ENCODE results near the gene L3MBTL2.
A peak's percentile ranks its signal among the peaks of the same experiment; 100 is the strongest.

L3MBTL2 gene

DNA sequence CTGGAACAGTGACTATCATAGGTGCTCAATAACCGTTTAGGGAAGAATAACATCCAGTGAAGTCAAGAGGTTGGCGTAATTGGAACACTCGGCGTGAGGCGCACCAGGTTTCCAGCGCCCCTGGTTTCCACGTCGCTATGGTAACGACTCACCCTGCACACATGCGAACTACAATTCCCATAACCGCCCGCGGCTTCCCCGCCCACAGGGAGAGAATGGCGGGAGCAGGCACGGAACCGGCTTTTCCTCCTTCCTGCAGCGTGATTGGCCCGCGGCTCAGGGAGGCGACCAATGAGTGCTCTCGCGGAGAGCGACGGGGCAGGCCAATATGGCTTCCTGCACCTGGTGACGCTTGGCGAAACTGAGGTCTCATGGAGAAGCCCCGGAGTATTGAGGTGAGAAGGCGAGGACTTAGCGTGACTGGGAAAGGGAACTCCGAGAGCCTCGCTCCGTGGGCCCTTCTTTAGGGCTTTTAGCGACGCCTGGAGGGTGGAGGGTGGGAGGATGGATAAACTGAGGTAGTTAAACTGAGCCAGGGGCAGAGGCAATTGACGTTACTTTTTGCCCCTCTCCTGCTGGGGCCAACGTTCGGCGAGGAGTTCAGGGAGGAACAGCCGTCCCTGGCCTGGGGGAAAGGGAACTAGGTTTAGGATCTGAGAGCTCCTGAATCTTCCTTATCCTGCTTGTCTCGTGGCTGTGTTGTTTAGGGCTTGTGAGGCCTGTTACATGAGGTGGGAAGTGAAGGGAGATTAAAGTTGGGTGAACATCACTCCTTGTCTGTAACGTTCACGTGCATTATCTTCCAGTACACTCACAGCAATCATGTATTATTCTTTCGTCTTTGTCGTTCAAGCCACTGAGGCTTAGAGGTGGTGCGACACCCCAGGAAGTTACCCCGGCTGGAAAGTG is at the start of gene L3MBTL2:
Gene L3MBTL2 (plus strand): TSS at position 321 of the 909 bp plus-strand sequence. CDS start 51 bp downstream, at position 372.
- H3K4me1 Mint-ChIP-seq: peaks cover 17% of the 10 kb centered on the region
- peak within 1 kb of the TSS; percentile 93 for H3K4me3 Mint-ChIP-seq
- TF ChIP-seq, protein P1, sequence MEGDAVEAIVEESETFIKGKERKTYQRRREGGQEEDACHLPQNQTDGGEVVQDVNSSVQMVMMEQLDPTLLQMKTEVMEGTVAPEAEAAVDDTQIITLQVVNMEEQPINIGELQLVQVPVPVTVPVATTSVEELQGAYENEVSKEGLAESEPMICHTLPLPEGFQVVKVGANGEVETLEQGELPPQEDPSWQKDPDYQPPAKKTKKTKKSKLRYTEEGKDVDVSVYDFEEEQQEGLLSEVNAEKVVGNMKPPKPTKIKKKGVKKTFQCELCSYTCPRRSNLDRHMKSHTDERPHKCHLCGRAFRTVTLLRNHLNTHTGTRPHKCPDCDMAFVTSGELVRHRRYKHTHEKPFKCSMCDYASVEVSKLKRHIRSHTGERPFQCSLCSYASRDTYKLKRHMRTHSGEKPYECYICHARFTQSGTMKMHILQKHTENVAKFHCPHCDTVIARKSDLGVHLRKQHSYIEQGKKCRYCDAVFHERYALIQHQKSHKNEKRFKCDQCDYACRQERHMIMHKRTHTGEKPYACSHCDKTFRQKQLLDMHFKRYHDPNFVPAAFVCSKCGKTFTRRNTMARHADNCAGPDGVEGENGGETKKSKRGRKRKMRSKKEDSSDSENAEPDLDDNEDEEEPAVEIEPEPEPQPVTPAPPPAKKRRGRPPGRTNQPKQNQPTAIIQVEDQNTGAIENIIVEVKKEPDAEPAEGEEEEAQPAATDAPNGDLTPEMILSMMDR (IDR thresholded peaks at IDR 0.05): no peak
- peaks cover 42% of the 10 kb centered on the region for H3K27me3 Mint-ChIP-seq (ENCODE audit: low read depth, poor library complexity)
- peak within 1 kb of the TSS; percentile 95 for H3K27ac Mint-ChIP-seq
- peak; percentile 98 for DNase-seq
- no peaks in the 10 kb centered on the region for H3K9me3 Mint-ChIP-seq
- peaks cover 18% of the 10 kb centered on the region for H3K36me3 Mint-ChIP-seq (ENCODE audit: low read depth)

DNA sequence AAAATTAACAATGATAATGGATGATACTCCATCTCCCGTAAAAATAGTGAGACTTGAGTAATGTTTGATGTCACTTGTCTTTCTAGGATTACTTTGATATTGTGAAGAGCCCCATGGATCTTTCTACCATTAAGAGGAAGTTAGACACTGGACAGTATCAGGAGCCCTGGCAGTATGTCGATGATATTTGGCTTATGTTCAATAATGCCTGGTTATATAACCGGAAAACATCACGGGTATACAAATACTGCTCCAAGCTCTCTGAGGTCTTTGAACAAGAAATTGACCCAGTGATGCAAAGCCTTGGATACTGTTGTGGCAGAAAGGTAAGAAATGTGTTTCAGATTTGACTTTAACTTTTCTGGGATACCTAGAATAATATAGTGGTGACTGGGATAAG is 48.0 kb upstream of the L3MBTL2 start:
- H3K4me3 Mint-ChIP-seq: no peak overlapping the region
- no peak for DNase-seq
- no peak overlapping the region for H3K27ac Mint-ChIP-seq
- H3K27me3 Mint-ChIP-seq (ENCODE audit: low read depth, poor library complexity): no peaks in the 10 kb centered on the region
- no peaks in the 10 kb centered on the region for H3K9me3 Mint-ChIP-seq
- H3K36me3 Mint-ChIP-seq (ENCODE audit: low read depth): peaks cover 92% of the 10 kb centered on the region
- no peaks in the 10 kb centered on the region for H3K4me1 Mint-ChIP-seq
- TF ChIP-seq, protein P1 (IDR thresholded peaks at IDR 0.05): no peak

DNA sequence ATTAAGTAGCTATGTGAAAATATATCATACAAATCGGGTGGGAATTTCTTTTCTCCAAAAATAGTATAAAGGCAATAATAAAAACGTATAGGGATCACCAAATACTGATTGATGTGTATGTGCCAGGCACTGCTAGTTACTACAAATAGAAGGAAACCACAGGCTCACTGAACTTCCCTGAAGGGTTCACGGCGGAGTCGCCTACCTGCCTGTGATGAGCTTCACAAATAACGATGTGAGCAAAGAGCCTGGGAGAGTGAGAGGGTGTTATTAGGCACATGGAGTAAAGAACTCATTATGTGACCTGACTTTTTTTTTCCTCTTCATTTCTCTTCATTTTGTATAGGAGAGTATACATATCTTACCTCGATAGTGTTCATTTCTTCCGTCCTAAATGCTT is 36.0 kb upstream of the L3MBTL2 start:
- DNase-seq: no peak
- Mint-ChIP-seq H3K36me3 (ENCODE audit: low read depth) (peaks cover 74% of the 10 kb centered on the region), H3K4me1 (peaks cover 7% of the 10 kb centered on the region), H3K27ac (peak overlapping the region; percentile 50), H3K27me3 (ENCODE audit: low read depth, poor library complexity) (no peaks in the 10 kb centered on the region), H3K4me3 (no peak overlapping the region), H3K9me3 (no peaks in the 10 kb centered on the region)
- TF ChIP-seq, protein P1 (IDR thresholded peaks at IDR 0.05): no peak

DNA sequence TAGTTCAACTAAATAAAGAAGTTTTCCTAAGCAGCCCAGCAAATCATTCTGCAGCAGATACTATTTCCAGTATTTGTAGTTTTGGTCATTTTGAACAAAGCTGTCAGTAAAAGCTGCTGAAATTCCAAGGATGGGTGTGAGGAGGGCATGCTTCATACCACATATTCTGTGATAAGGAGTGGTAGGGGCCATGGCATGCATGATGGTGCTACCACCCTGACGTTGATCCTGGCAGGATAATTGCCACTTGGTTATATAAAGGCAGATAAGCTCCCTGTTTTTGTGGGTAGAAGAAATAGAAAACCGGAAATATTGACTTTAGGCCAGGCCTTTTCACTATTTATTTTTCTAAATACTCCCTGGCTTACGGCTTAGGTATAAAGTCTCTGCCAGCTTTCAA is 33.1 kb upstream of the L3MBTL2 start:
- H3K4me3 Mint-ChIP-seq: no peak overlapping the region
- H3K27me3 Mint-ChIP-seq (ENCODE audit: low read depth, poor library complexity): no peaks in the 10 kb centered on the region
- TF ChIP-seq, protein P1 (IDR thresholded peaks at IDR 0.05): no peak
- no peaks in the 10 kb centered on the region for H3K9me3 Mint-ChIP-seq
- no peak overlapping the region for H3K27ac Mint-ChIP-seq
- peaks cover 7% of the 10 kb centered on the region for H3K4me1 Mint-ChIP-seq
- H3K36me3 Mint-ChIP-seq (ENCODE audit: low read depth): peaks cover 76% of the 10 kb centered on the region
- DNase-seq: no peak

DNA sequence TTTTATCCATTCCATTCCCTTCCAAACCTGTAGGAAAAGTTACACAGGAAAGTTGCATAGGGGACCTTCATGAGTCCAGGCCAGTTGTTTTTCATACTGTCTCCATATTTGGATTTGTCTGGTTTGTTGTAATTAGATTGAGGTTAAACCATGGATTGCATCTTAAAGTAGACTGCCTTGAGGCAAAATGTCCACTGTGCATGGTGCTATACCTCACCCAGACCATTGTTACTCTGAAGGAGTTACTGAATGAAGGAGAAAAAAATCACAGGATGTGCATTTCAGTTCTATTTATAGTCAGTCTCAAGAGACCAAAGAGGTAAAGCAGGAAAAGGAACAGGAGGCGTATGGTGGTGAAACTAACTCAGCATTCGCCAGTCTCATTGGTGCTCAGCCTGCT is 29.6 kb upstream of the L3MBTL2 start:
- TF ChIP-seq, protein P1 (IDR thresholded peaks at IDR 0.05): no peak
- Mint-ChIP-seq H3K27ac (no peak overlapping the region), H3K9me3 (no peaks in the 10 kb centered on the region), H3K4me1 (no peaks in the 10 kb centered on the region), H3K27me3 (ENCODE audit: low read depth, poor library complexity) (no peaks in the 10 kb centered on the region), H3K4me3 (no peak overlapping the region), H3K36me3 (ENCODE audit: low read depth) (peaks cover 80% of the 10 kb centered on the region)
- no peak for DNase-seq

All from nephron progenitor cell (in vitro differentiated cells).